Neural cell (in vitro differentiated cells): ENCODE results near the gene DNMT3B. TPM values are rescaled to one million over a fixed set of nuclear protein-coding genes. Genes with fewer than 3 reads are reported as not detected.

Source experiments
- H2AFZ ChIP-seq: fragments of 200-600, 300-800 bp; sonication (generic), shearing (Covaris generic); 2 replicates; pipeline ENCODE4 v1.6.0; 2014; ENCODE audit warnings: low read depth, mild to moderate bottlenecking, antibody characterized with exemption, low read length, moderate library complexity
- H3F3A ChIP-seq: fragments of 200-600 bp; shearing (Covaris generic); 2 replicates; pipeline ENCODE4 v1.6.1; 2016; ENCODE audit warnings: mild to moderate bottlenecking, moderate library complexity, mixed read lengths, antibody characterized with exemption, low read length; ENCODE audit not compliant: insufficient read depth, poor library complexity, severe bottlenecking
- H3K27ac ChIP-seq: fragments of 200-600, 300-800 bp; sonication (generic), shearing (Covaris generic); 2 replicates; pipeline ENCODE4 v1.5.1; 2014; ENCODE audit warnings: mild to moderate bottlenecking, low read length, moderate library complexity
- H3K27me3 ChIP-seq: fragments of 300-800, 200-600 bp; sonication (generic), shearing (Covaris generic); 2 replicates; pipeline ENCODE4 v1.6.0; 2014; ENCODE audit warnings: mild to moderate bottlenecking, low read depth, low read length, moderate library complexity; ENCODE audit not compliant: insufficient read depth
- H3K36me3 ChIP-seq: fragments of 300-800, 200-600 bp; sonication (generic), shearing (Covaris generic); 2 replicates; pipeline ENCODE4 v1.5.1; 2014; ENCODE audit warnings: mild to moderate bottlenecking, antibody characterized with exemption, low read length, moderate library complexity; ENCODE audit not compliant: insufficient read depth
- H3K4me2 ChIP-seq: fragments of 300-800, 200-600 bp; sonication (generic), shearing (Covaris generic); 2 replicates; pipeline ENCODE4 v1.6.0; 2014; ENCODE audit warnings: mild to moderate bottlenecking, low read length
- H3K4me3 ChIP-seq: fragments of 300-800, 200-600 bp; sonication (generic), shearing (Covaris generic); 2 replicates; pipeline ENCODE4 v1.5.1; 2014; ENCODE audit warnings: mild to moderate bottlenecking, low read length, moderate library complexity
- H3K79me2 ChIP-seq: fragments of 200-600 bp; shearing (Covaris generic); replicated peaks from 2 replicates; pipeline ENCODE4 v1.6.0; 2014; ENCODE audit warnings: mild to moderate bottlenecking, low read length, moderate library complexity; ENCODE audit not compliant: insufficient read depth
- H3K9ac ChIP-seq: fragments of 300-800, 200-600 bp; sonication (generic), shearing (Covaris generic); 2 replicates; pipeline ENCODE4 v1.6.1; 2016; ENCODE audit warnings: mild to moderate bottlenecking, low read length, mixed read lengths
- H3K9me2 ChIP-seq: fragments of 200-600 bp; shearing (Covaris generic); 2 replicates; pipeline ENCODE4 v1.6.1; 2016; ENCODE audit warnings: mild to moderate bottlenecking, low read length, mixed read lengths; ENCODE audit not compliant: insufficient read depth
- H3K9me3 ChIP-seq: fragments of 200-600, 300-800 bp; sonication (generic), shearing (Covaris generic); 2 replicates; pipeline ENCODE4 v1.6.1; 2016; ENCODE audit warnings: mild to moderate bottlenecking, mixed run types, low read length, moderate library complexity, mixed read lengths
- H4K20me1 ChIP-seq: fragments of 200-600 bp; shearing (Covaris generic); 2 replicates; pipeline ENCODE4 v1.6.1; 2016; ENCODE audit warnings: mild to moderate bottlenecking, mixed run types; ENCODE audit not compliant: insufficient read depth
- CTCF ChIP-seq: fragments of 450-650 bp; IDR thresholded peaks from 2 replicates; pipeline ENCODE4 v1.5.1; 2014; ENCODE audit warnings: antibody characterized with exemption, mild to moderate bottlenecking, moderate library complexity; ENCODE audit not compliant: poor library complexity, severe bottlenecking
- EP300 ChIP-seq: fragments of 450-650 bp; conservative IDR thresholded peaks from 2 replicates; pipeline ENCODE4 v1.6.1; 2014; ENCODE audit warnings: antibody characterized with exemption, mild to moderate bottlenecking, moderate library complexity; ENCODE audit not compliant: poor library complexity, severe bottlenecking
- EZH2 ChIP-seq: fragments of 200-600, 300-800 bp; shearing (Covaris generic), sonication (generic); IDR thresholded peaks from 2 replicates; pipeline ENCODE4 v1.6.1; 2014; ENCODE audit warnings: antibody characterized with exemption, low read length, borderline replicate concordance, mild to moderate bottlenecking; ENCODE audit not compliant: insufficient read depth, poor library complexity, severe bottlenecking
- MXI1 ChIP-seq: fragments of 450-650 bp; conservative IDR thresholded peaks from 2 replicates; pipeline ENCODE4 v1.6.1; 2014; ENCODE audit warnings: antibody characterized with exemption, mild to moderate bottlenecking; ENCODE audit not compliant: poor library complexity, severe bottlenecking
- POLR2AphosphoS5 ChIP-seq: IDR thresholded peaks from 2 replicates; pipeline ENCODE4 v1.6.1; 2012
- RAD21 ChIP-seq: fragments of 450-650 bp; conservative IDR thresholded peaks from 2 replicates; pipeline ENCODE4 v1.6.1; 2014; ENCODE audit warnings: antibody characterized with exemption, mild to moderate bottlenecking, moderate library complexity
- REST ChIP-seq: IDR thresholded peaks from 2 replicates; pipeline ENCODE4 v1.6.1; 2012; ENCODE audit warnings: borderline replicate concordance
- SMC3 ChIP-seq: fragments of 450-650 bp; conservative IDR thresholded peaks from 2 replicates; pipeline ENCODE4 v1.6.1; 2014; ENCODE audit warnings: antibody characterized with exemption, mild to moderate bottlenecking, moderate library complexity; ENCODE audit not compliant: poor library complexity
- TAF1 ChIP-seq: IDR thresholded peaks from 2 replicates; pipeline ENCODE4 v1.6.1; 2012; ENCODE audit warnings: low read depth
- polyA plus RNA-seq: library from polyadenylated mRNA; depleted of rRNA; stranded (reverse); fragments of >200 nt; gene quantifications from 2 replicates; pipeline ENCODE4 v1.2.3, GENCODE V29; 2014

Gene DNMT3B
- polyA plus RNA-seq, 1 donor from 2014 or later, result 8.7 TPM

GRCh38 chr20:32792731-32793458, 30.7 kb downstream of the DNMT3B start:
- Histone ChIP-seq H3F3A (no peaks in the 10 kb centered on the region), H4K20me1 (no peaks in the 10 kb centered on the region), H3K9me2 (no peaks in the 10 kb centered on the region), H3K27ac (no peak overlapping the region), H3K79me2 (no peaks in the 10 kb centered on the region), H2AFZ (no peak overlapping the region), H3K4me2 (no peak overlapping the region), H3K36me3 (no peaks in the 10 kb centered on the region), H3K9ac (no peak overlapping the region), H3K4me3 (no peak overlapping the region), H3K9me3 (no peaks in the 10 kb centered on the region), H3K27me3 (no peaks in the 10 kb centered on the region)
- TF ChIP-seq TAF1 (no peak), RAD21 (no peak), REST (no peak), MXI1 (no peak), EZH2 (no peak), CTCF (no peak)

- Histone ChIP-seq H3K9me2 (no peaks in the 10 kb centered on the region), H3K9ac (no peak overlapping the region), H3K4me3 (no peak overlapping the region), H3K27ac (no peak overlapping the region), H3K79me2 (no peaks in the 10 kb centered on the region), H2AFZ (no peak overlapping the region), H3K36me3 (no peaks in the 10 kb centered on the region), H3F3A (no peaks in the 10 kb centered on the region), H3K27me3 (no peaks in the 10 kb centered on the region), H3K4me2 (no peak overlapping the region), H3K9me3 (no peaks in the 10 kb centered on the region), H4K20me1 (no peaks in the 10 kb centered on the region)
- TF ChIP-seq SMC3, result no peak
- no peak for TF ChIP-seq EZH2
- no peak for TF ChIP-seq EP300
- no peak for TF ChIP-seq POLR2AphosphoS5
- TF ChIP-seq REST, result no peak
These were observed 34.3 kb downstream of the DNMT3B start for GRCh38 chr20:32796383-32796948.
